Karpas-422 (cell line): Measurements from ENCODE around the gene ARMC8. TPM values are rescaled to one million over a fixed set of nuclear protein-coding genes. Genes with fewer than 3 reads are reported as not detected.

Experiments used
- DNase-seq: peaks from one replicate; pipeline ENCODE4 v3.0.0-alpha.2; 2015
- H2AFZ ChIP-seq: fragments of 200-600 bp; sonication (generic); 2 replicates; pipeline ENCODE4 v1.6.1; 2014; ENCODE audit warnings: antibody characterized with exemption, low read length, mixed read lengths
- H3K27ac ChIP-seq: fragments of 200-600 bp; sonication (generic); 2 replicates; pipeline ENCODE4 v1.5.1; 2014; ENCODE audit warnings: mild to moderate bottlenecking, low read length, moderate library complexity
- H3K27me3 ChIP-seq: fragments of 200-600 bp; sonication (generic); 2 replicates; pipeline ENCODE4 v1.6.1; 2014; ENCODE audit warnings: low read length, mixed read lengths
- H3K36me3 ChIP-seq: fragments of 200-600 bp; sonication (generic); 2 replicates; pipeline ENCODE4 v1.6.1; 2014; ENCODE audit warnings: low read length, mixed read lengths; ENCODE audit not compliant: insufficient read depth
- H3K4me1 ChIP-seq: fragments of 200-600 bp; sonication (generic); 2 replicates; pipeline ENCODE4 v1.6.1; 2014; ENCODE audit warnings: mild to moderate bottlenecking, low read length, mixed read lengths
- H3K4me2 ChIP-seq: fragments of 200-600 bp; sonication (generic); 2 replicates; pipeline ENCODE4 v1.6.1; 2014; ENCODE audit warnings: low read length, low read depth, mild to moderate bottlenecking; ENCODE audit not compliant: poor library complexity, severe bottlenecking
- H3K4me3 ChIP-seq: fragments of 200-600 bp; sonication (generic); 2 replicates; pipeline ENCODE4 v1.5.1; 2014; ENCODE audit warnings: mild to moderate bottlenecking, antibody characterized with exemption, low read length, mixed read lengths
- H3K79me2 ChIP-seq: fragments of 200-600 bp; sonication (generic); 2 replicates; pipeline ENCODE4 v1.6.1; 2014; ENCODE audit warnings: mild to moderate bottlenecking, low read length, mixed read lengths
- H3K9ac ChIP-seq: fragments of 200-600 bp; sonication (generic); 2 replicates; pipeline ENCODE4 v1.6.0; 2014; ENCODE audit warnings: low read length
- H3K9me2 ChIP-seq: fragments of 200-600 bp; sonication (generic), shearing (Covaris generic); replicated peaks from 2 replicates; pipeline ENCODE4 v1.6.0; 2014; ENCODE audit warnings: mild to moderate bottlenecking, low read length, moderate library complexity; ENCODE audit not compliant: insufficient read depth
- H3K9me3 ChIP-seq: fragments of 300-700, 200-600 bp; sonication (generic); 2 replicates; pipeline ENCODE4 v1.6.1; 2014; ENCODE audit warnings: low read length, mixed read lengths
- H4K20me1 ChIP-seq: fragments of 200-600 bp; sonication (generic); 2 replicates; pipeline ENCODE4 v1.6.1; 2014; ENCODE audit warnings: mild to moderate bottlenecking, antibody characterized with exemption, low read length, low read depth; ENCODE audit not compliant: insufficient read depth
- total RNA-seq: library from RNA; depleted of rRNA; stranded (reverse); fragments of >200 nt; shearing (Covaris generic); gene quantifications from 2 replicates; pipeline ENCODE4 v1.2.3, GENCODE V29; 2014; ENCODE audit warnings: low replicate concordance

The ARMC8 gene
- total RNA-seq, 1 experiment from 2014 or later = 64.0 TPM

DNA sequence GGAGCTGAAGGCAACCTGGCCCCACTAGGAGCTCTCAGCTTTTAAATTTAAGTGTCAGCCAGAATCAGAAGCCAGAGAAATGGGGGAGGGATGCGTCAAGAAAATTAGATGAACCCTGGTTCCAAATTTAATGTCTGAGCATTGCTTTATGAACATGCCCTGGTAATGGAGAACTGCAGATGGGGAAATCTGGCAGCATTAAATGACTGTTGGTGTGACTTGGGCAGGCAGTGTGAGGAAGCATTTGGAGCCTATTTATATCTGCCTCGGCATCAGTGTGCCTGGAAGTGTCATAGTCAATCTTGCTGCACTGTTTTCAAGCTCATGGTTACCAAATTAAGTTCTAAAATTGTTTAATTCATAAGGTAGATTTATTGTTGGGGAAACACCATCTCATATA is 113.5 kb downstream of the ARMC8 start:
- Histone ChIP-seq H3K9me3 (no peaks in the 10 kb centered on the region), H2AFZ (no peak overlapping the region), H3K4me2 (no peak overlapping the region), H3K79me2 (no peaks in the 10 kb centered on the region), H3K4me3 (no peak overlapping the region), H3K36me3 (peaks cover 21% of the 10 kb centered on the region), H3K9me2 (no peaks in the 10 kb centered on the region), H4K20me1 (no peaks in the 10 kb centered on the region), H3K4me1 (no peaks in the 10 kb centered on the region), H3K27ac (no peak overlapping the region), H3K27me3 (no peaks in the 10 kb centered on the region), H3K9ac (no peak overlapping the region)
- DNase-seq = no peak

DNA sequence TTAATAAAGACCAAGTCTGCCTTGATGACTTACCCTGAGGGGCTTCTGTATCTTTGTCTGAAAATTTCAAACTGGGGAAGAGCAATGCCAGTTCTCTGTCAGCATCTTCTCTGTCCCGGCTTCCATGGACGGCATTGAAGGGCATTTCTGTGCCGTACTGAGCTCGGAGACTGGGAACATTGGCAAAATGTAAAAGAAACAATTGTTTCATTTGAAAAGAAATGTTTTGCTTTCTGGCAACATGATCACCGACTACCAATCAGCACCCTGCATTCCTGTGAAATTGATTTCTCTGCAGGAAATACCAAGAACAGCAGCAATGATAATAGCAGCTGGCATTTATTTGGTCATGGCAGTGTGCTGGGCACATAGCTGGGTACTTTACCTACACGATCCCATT is 116.4 kb downstream of the ARMC8 start:
- Histone ChIP-seq H3K4me1 (no peaks in the 10 kb centered on the region), H3K9ac (no peak overlapping the region), H3K9me3 (no peaks in the 10 kb centered on the region), H3K27me3 (no peaks in the 10 kb centered on the region; the same call in 1 of the 2 replicates), H3K4me2 (no peak overlapping the region), H4K20me1 (no peaks in the 10 kb centered on the region), H3K36me3 (peaks cover 3% of the 10 kb centered on the region), H3K4me3 (no peak overlapping the region), H3K27ac (no peak overlapping the region), H2AFZ (no peak overlapping the region), H3K9me2 (no peaks in the 10 kb centered on the region), H3K79me2 (no peaks in the 10 kb centered on the region)
- DNase-seq = no peak

DNA sequence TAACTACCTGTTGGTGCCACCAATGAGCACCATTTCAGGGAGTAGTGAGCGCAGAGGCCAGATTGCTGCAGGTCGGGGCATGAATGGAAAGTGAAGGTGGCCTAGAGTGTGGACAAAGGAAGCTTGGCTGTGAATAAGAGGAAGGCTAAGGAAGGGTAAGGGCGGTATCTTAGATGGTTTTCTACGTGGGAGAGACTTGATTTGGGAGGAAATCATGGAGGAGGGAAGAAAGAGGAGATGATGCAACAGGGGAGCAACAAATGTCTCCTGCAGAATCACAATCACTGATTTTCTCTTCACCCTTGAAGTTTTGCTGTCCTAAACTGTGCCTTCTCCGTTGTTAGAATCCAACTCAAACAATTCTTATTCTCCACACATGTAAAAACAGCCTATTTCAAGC is 120.8 kb downstream of the ARMC8 start:
- H3K36me3 ChIP-seq = no peaks in the 10 kb centered on the region; the same call in 1 of the 2 replicates
- H3K79me2 ChIP-seq = no peaks in the 10 kb centered on the region
- H3K4me3 ChIP-seq = no peak overlapping the region
- no peaks in the 10 kb centered on the region for H3K4me1 ChIP-seq
- H3K27me3 ChIP-seq = no peaks in the 10 kb centered on the region; the same call in 1 of the 2 replicates
- no peak overlapping the region for H2AFZ ChIP-seq
- no peak for DNase-seq
- H3K27ac ChIP-seq = no peak overlapping the region
- H3K9me2 ChIP-seq = no peaks in the 10 kb centered on the region
- H3K9ac ChIP-seq = no peak overlapping the region
- H4K20me1 ChIP-seq = no peaks in the 10 kb centered on the region
- H3K4me2 ChIP-seq = no peak overlapping the region
- H3K9me3 ChIP-seq = no peaks in the 10 kb centered on the region

DNA sequence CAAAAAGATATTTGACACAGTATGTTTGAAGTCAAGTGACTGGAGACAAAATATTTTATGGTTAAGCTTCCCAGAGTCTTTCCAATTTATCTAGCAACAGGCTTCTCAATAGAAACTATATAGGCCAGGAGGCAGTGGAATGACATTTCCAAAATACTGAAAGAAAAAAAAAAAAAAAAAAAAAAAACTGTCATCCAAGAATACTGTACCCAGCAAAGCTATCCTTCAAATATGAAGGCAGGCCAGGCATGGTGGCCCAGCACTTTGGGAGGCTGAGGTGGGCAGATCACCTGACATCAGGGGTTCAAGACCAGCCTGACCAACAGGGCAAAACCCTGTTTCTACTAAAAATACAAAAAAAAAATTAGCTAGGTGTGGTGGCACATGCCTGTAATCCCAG is 121.7 kb downstream of the ARMC8 start:
- Histone ChIP-seq H3K79me2 (no peaks in the 10 kb centered on the region), H3K36me3 (no peaks in the 10 kb centered on the region; the same call in 1 of the 2 replicates), H3K9ac (no peak overlapping the region), H3K4me3 (no peak overlapping the region), H2AFZ (no peak overlapping the region), H3K9me2 (no peaks in the 10 kb centered on the region), H3K4me1 (no peaks in the 10 kb centered on the region), H4K20me1 (no peaks in the 10 kb centered on the region), H3K9me3 (no peaks in the 10 kb centered on the region), H3K4me2 (no peak overlapping the region), H3K27ac (no peak overlapping the region), H3K27me3 (no peaks in the 10 kb centered on the region; the same call in 1 of the 2 replicates)
- DNase-seq = no peak

DNA sequence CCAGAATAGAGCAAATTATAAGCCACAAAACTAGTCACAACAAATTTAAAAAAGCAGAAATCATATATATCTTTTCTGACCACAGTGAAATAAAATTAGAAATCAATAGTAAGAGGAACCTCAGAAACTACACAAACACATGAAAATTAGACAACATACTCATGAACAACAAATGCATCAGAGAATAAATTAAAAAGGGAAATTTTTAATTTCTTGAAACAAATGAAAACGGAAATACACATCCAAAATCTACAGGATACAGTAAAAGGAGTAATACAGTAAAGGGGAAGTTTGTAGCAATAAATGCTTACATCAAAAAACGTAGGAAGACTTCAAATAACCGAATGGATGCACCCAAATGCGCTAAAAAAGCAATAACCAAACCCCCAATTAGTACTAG is 123.4 kb downstream of the ARMC8 start:
- no peak for DNase-seq
- H4K20me1 ChIP-seq = no peaks in the 10 kb centered on the region

DNA sequence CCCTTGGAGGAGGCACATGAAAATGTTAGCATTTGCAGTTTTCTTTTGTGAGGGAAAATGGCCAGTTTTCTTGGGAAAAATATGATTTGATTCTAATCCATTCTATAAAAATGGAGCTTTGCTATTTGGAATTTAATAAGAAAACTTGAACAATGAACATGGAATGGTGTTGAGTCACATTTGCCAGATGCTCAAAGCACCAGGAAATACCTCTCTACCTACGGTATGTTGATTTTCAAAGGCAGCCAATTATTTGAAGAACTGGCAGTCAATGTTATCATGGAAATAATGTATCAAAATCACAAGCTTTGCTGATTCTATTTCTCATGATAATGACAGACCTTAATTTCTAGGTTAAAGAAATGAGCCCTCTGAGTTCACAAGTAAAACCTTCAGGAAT is 127.7 kb downstream of the ARMC8 start:
- DNase-seq = no peak
- Histone ChIP-seq H3K27ac (no peak overlapping the region), H3K9me3 (no peaks in the 10 kb centered on the region), H3K36me3 (no peaks in the 10 kb centered on the region), H3K79me2 (no peaks in the 10 kb centered on the region), H3K4me1 (no peaks in the 10 kb centered on the region), H3K4me3 (no peak overlapping the region), H2AFZ (no peak overlapping the region), H3K27me3 (no peaks in the 10 kb centered on the region), H3K9me2 (no peaks in the 10 kb centered on the region), H4K20me1 (no peaks in the 10 kb centered on the region), H3K4me2 (no peak overlapping the region), H3K9ac (no peak overlapping the region)

More for the DNA sequence above, 123.4 kb downstream of the ARMC8 start:
- H3K4me1 ChIP-seq = no peaks in the 10 kb centered on the region
- H3K9ac ChIP-seq = no peak overlapping the region
- no peaks in the 10 kb centered on the region for H3K79me2 ChIP-seq
- no peak overlapping the region for H3K27ac ChIP-seq
- no peaks in the 10 kb centered on the region; the same call in 1 of the 2 replicates for H3K27me3 ChIP-seq
- H3K9me2 ChIP-seq = no peaks in the 10 kb centered on the region
- no peaks in the 10 kb centered on the region; the same call in 1 of the 2 replicates for H3K36me3 ChIP-seq
- H3K4me3 ChIP-seq = no peak overlapping the region
- no peaks in the 10 kb centered on the region for H3K9me3 ChIP-seq
- H3K4me2 ChIP-seq = no peak overlapping the region
- no peak overlapping the region for H2AFZ ChIP-seq

DNA sequence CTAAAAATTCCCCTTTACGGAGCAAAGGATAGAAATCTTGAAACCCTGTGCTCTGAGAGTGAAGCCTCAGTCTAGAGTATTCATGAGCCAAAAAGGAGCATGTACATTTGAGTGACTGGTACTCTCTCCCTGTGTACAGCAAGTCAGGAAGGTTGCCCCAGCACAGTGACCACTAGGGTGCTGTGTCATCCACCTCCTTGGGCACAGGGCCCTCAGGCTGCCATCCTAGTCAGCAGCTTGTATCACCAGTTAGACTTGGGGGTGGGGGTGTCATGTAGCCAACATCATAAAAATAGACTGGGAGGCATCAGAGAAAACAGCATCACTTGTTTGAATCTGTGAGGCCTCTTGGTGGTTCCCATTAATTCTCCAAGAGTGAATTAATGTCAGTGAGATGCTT is 130.6 kb downstream of the ARMC8 start:
- Histone ChIP-seq H3K9me3 (no peaks in the 10 kb centered on the region), H3K79me2 (no peaks in the 10 kb centered on the region), H3K4me1 (no peaks in the 10 kb centered on the region), H3K4me3 (no peak overlapping the region), H2AFZ (no peak overlapping the region), H3K9ac (no peak overlapping the region), H3K36me3 (no peaks in the 10 kb centered on the region), H3K9me2 (no peaks in the 10 kb centered on the region), H3K27ac (no peak overlapping the region), H3K4me2 (no peak overlapping the region), H4K20me1 (no peaks in the 10 kb centered on the region), H3K27me3 (no peaks in the 10 kb centered on the region)
- DNase-seq = no peak

DNA sequence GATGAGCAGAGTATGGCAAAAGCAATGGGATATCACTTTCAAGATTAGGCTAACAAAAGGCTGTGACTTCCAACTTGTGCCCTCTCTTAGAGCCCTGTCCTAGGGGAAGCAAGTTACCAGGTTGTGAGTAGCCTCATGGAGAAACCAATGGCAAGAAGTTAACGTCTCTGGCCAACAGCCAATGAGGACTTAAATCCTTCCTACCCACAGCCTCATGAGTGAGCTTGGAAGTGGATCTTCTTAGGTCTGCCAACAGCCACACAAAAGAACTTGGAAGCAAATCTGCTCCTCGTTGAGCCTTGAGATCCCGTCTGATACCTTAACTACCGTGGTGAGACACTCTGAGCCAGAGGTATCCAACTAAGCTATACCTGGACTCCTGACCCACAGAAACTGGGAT is 136.9 kb downstream of the ARMC8 start:
- Histone ChIP-seq H3K79me2 (no peaks in the 10 kb centered on the region), H3K4me3 (no peak overlapping the region), H3K36me3 (no peaks in the 10 kb centered on the region), H3K4me1 (peaks cover 7% of the 10 kb centered on the region), H2AFZ (no peak overlapping the region), H3K9me2 (no peaks in the 10 kb centered on the region), H3K27me3 (no peaks in the 10 kb centered on the region), H3K4me2 (no peak overlapping the region), H3K9me3 (no peaks in the 10 kb centered on the region), H3K9ac (no peak overlapping the region), H4K20me1 (no peaks in the 10 kb centered on the region), H3K27ac (no peak overlapping the region)
- DNase-seq = no peak

DNA sequence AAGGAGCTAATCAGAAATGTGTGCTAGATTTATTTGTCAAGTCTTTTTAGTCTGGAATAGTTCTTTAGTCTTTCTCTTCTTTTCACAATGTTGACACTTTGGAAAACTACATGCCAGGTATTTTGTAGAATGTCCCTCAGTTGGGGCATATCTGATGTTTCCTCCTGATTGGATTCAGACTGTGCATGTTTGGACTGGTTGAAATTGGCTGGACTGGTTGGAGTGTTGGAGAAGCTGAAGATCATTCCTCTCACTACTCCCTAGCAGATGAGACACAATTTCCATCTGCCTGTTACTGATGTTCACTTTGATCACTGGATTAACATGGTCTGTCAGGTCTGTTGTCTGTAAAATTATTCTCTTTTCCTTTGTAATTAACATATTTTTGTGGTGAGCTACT is 138.9 kb downstream of the ARMC8 start:
- H4K20me1 ChIP-seq = no peaks in the 10 kb centered on the region
- no peak overlapping the region for H3K4me3 ChIP-seq
- H3K36me3 ChIP-seq = no peaks in the 10 kb centered on the region
- H3K27me3 ChIP-seq = no peaks in the 10 kb centered on the region
- peaks cover 17% of the 10 kb centered on the region for H3K4me1 ChIP-seq
- no peak overlapping the region for H3K27ac ChIP-seq
- no peak overlapping the region for H2AFZ ChIP-seq
- no peak overlapping the region for H3K4me2 ChIP-seq
- H3K9me2 ChIP-seq = no peaks in the 10 kb centered on the region
- no peaks in the 10 kb centered on the region for H3K79me2 ChIP-seq
- H3K9ac ChIP-seq = no peak overlapping the region
- no peak for DNase-seq
- H3K9me3 ChIP-seq = no peaks in the 10 kb centered on the region
